ENCODE results near the gene GASK1A. TPM values are rescaled to one million over a fixed set of nuclear protein-coding genes. Genes with fewer than 3 reads are reported as not detected.

Gene GASK1A
- total and polyA plus RNA-seq, 2 of the 8 experiments (the other 6 are each of a cell fraction or from before 2014, with no cell fraction given), result 4.7 to 7.9 TPM

GRCh38 chr3:42980909-42981308 lies 1.8 kb downstream of the GASK1A start:
- no peak for FAIRE-seq
- POLR2A ChIA-PET (ENCODE audit: partially characterized antibody), result interaction anchor here (0.8 to 1.3 kb wide), 3 partner anchors 9 to 20 kb away, joined by 3 read pairs; no protein-coding TSS in a partner anchor
- no peak for DNase-seq (ENCODE audit: low read depth in 1 of 2, low spot score in 2 of 2)
- TF ChIP-seq PHF8 (conservative IDR thresholded peaks at IDR 0.05; ENCODE audit: low read depth, low read length), result no peak
- no peak for TF ChIP-seq CTBP2 (IDR thresholded peaks at IDR 0.05; ENCODE audit: borderline replicate concordance, insufficient read depth, insufficient read length, low read length)
- no peak for TF ChIP-seq CBX5 (IDR thresholded peaks at IDR 0.05; ENCODE audit: low read depth, low read length)
- no peak for TF ChIP-seq JUN (IDR thresholded peaks at IDR 0.05; ENCODE audit: low read depth, low read length)
- TF ChIP-seq SP2 (IDR thresholded peaks at IDR 0.05; ENCODE audit: low read length), result no peak
- TF ChIP-seq SIN3A (conservative IDR thresholded peaks at IDR 0.05 in 1 of 2, IDR thresholded peaks at IDR 0.05 in 1 of 2; ENCODE audit: low read depth in 1 of 2, low read length in 2 of 2), result no peak
- TF ChIP-seq ASH2L (IDR thresholded peaks at IDR 0.05; ENCODE audit: low read length), result no peak
- TF ChIP-seq TCF12 (IDR thresholded peaks at IDR 0.05; ENCODE audit: low read depth, low read length), result no peak
- no peak for TF ChIP-seq HDAC6 (IDR thresholded peaks at IDR 0.05; ENCODE audit: low read depth, low read length)
- TF ChIP-seq SIRT6 (IDR thresholded peaks at IDR 0.05; ENCODE audit: low read length), result no peak
- TF ChIP-seq SIX5 (IDR thresholded peaks at IDR 0.05; ENCODE audit: low read depth, low read length), result no peak
- TF ChIP-seq HDAC2 (IDR thresholded peaks at IDR 0.05; ENCODE audit: borderline replicate concordance in 1 of 2, low read depth in 2 of 2, low read length in 2 of 2), result no peak
- TF ChIP-seq RFX5 (IDR thresholded peaks at IDR 0.05; ENCODE audit: borderline replicate concordance, low read depth, low read length), result no peak

More at GRCh38 chr3:42980909-42981308, 1.8 kb downstream of the GASK1A start:
- peaks cover 0 to 2% of the 10 kb centered on the region in 2 experiments; a peak in 1 of 4 replicates for H3K9me3 ChIP-seq (ENCODE audit: insufficient read depth in 2 of 2, low read depth in 1 of 2, low read length in 1 of 2)
- H2AFZ ChIP-seq (ENCODE audit: low read length), result no peak overlapping the region
- H3K14ac ChIP-seq (ENCODE audit: insufficient read length), result no peak overlapping the region
- H3K79me2 ChIP-seq (ENCODE audit: control insufficient read depth in 1 of 2, insufficient read depth in 2 of 2, low read length in 2 of 2), result peaks cover 0 to under 1% of the 10 kb centered on the region in 2 experiments; a peak in 1 of 4 replicates
- H2BK5ac ChIP-seq (ENCODE audit: low read depth, low read length), result no peak overlapping the region
- H4K20me1 ChIP-seq (replicated peaks in 1 of 2; ENCODE audit: control insufficient read depth in 1 of 2, insufficient read depth in 2 of 2, low read length in 2 of 2), result no peaks in the 10 kb centered on the region
- H3K18ac ChIP-seq (ENCODE audit: extremely low read depth, low read length), result 0 out of 2 replicates have a peak overlapping the region, but pooled peaks have one; percentile 29
- H3K4me1 ChIP-seq (replicated peaks in 1 of 4; ENCODE audit: control insufficient read depth in 3 of 4, insufficient read depth in 4 of 4, low read length in 3 of 4), result peaks cover 5 to 40% (median 16%) of the 10 kb centered on the region in 4 experiments
- peaks cover 0 to 15% (median 12%) of the 10 kb centered on the region in 4 experiments; a peak in 6 of 7 replicates for H3K27me3 ChIP-seq (replicated peaks in 1 of 4; ENCODE audit: control insufficient read depth in 3 of 4, extremely low read depth in 1 of 4, insufficient read depth in 3 of 4, low read length in 3 of 4)
- no peak overlapping the region for H3K9ac ChIP-seq (replicated peaks in 1 of 4; ENCODE audit: extremely low read depth in 1 of 4, low read depth in 3 of 4, low read length in 3 of 4)
- peak overlapping the region; percentile 70 to 94 for H3K4me2 ChIP-seq (ENCODE audit: insufficient read depth in 1 of 2, low read depth in 2 of 2, low read length in 2 of 2)
- no peak overlapping the region for H4K8ac ChIP-seq (ENCODE audit: extremely low read depth, insufficient read depth, low read length)
- no peak overlapping the region for H3K4me3 ChIP-seq (ENCODE audit: extremely low read depth in 1 of 4, insufficient read depth in 2 of 4, low read depth in 3 of 4, low read length in 4 of 4)
- no peak overlapping the region for H3K27ac ChIP-seq (ENCODE audit: low read depth, low read length)
- H2BK120ac ChIP-seq (replicated peaks; ENCODE audit: low read depth, low read length), result no peak overlapping the region
- no peak overlapping the region for H3K4ac ChIP-seq (replicated peaks; ENCODE audit: insufficient read length, low read depth, low read length)
- H2AK5ac ChIP-seq (ENCODE audit: low read depth, low read length), result no peak overlapping the region
- H2BK12ac ChIP-seq (ENCODE audit: low read depth, low read length), result peak overlapping the region; percentile 35; the same call in 1 of the 2 replicates
- H2BK20ac ChIP-seq (ENCODE audit: low read length), result no peak overlapping the region
- no peaks in the 10 kb centered on the region for H3K36me3 ChIP-seq (ENCODE audit: control insufficient read depth in 2 of 4, insufficient read depth in 4 of 4, low read length in 3 of 4)
- H3K79me1 ChIP-seq (ENCODE audit: low read depth, low read length), result no peaks in the 10 kb centered on the region
- H3K23ac ChIP-seq (ENCODE audit: insufficient read length), result no peak overlapping the region
- no peak overlapping the region for H2BK15ac ChIP-seq (ENCODE audit: low read length)
- CTCF ChIA-PET (ENCODE audit: partially characterized antibody), result interaction anchor here (1.0 to 10.1 kb wide), 6 partner anchors 18 to 180 kb away, joined by 3 to 51 read pairs (median 6); no protein-coding TSS in a partner anchor
- no peak overlapping the region for H4K91ac ChIP-seq (replicated peaks; ENCODE audit: insufficient read length, low read length)
- 55% methylated on average over 6 of the region's 6 CpGs; no CpG with 5 or more reads in 1 of the 2 experiments for WGBS, 2 experiments (ENCODE audit: extremely low coverage in 1 of 2, insufficient coverage in 1 of 2, insufficient read length in 1 of 2, insufficient replicate concordance in 2 of 2, low coverage in 1 of 2, low lambda C conversion rate in 2 of 2, missing lambda C conversion rate in 1 of 2)
- H3K56ac ChIP-seq (replicated peaks; ENCODE audit: insufficient read length, low read depth, low read length), result no peak overlapping the region
- no peak overlapping the region for H4K5ac ChIP-seq (ENCODE audit: insufficient read length, low read depth, low read length)
- H3K23me2 ChIP-seq (ENCODE audit: low read depth, low read length), result peaks cover 4% of the 10 kb centered on the region; the same call in 1 of the 2 replicates
